Lower leg skin (tissue), 4 donors: ENCODE results near the gene SPATA17. TPM values are rescaled to one million over a fixed set of nuclear protein-coding genes. Genes with fewer than 3 reads are reported as not detected.

Source experiments
- DNase-seq, 2 donors: peaks; one replicate each; pipeline ENCODE4 v3.0.0-alpha.2; 2019; ENCODE audit warnings: low spot score in 2 of 2
- H3K4me3 ChIP-seq: fragments of 200-600 bp; sonication (generic); 2 replicates; pipeline ENCODE4 v1.5.1; 2017; ENCODE audit warnings: mild to moderate bottlenecking, low read depth; ENCODE audit not compliant: poor library complexity, severe bottlenecking
- CTCF ChIP-seq, 3 donors: fragments of 450-650 bp; IDR thresholded peaks; one replicate each; pipeline ENCODE4 v1.5.1; 2016; ENCODE audit warnings: antibody characterized with exemption in 3 of 3, mild to moderate bottlenecking in 3 of 3, moderate library complexity in 2 of 3
- POLR2A ChIP-seq, 2 donors: fragments of 450-650 bp; IDR thresholded peaks; one replicate each; pipeline ENCODE4 v1.6.1; 2016 to 2017; ENCODE audit warnings: antibody characterized with exemption in 2 of 2, mild to moderate bottlenecking in 1 of 2, moderate library complexity in 1 of 2
- WGBS, 2 donors: methylation state at CpG; one replicate each; pipeline ENCODE4 v1.1.5; 2018; 5-methylcytosine and 5-hydroxymethylcytosine counted together
- intact Hi-C: fragments of 100-400 bp; cut with DNase I; formaldehyde crosslinking; loops from one replicate; pipeline ENCODE4 v1.15.0; 2023; ENCODE audit warnings: low total_unique reads
- total RNA-seq, 4 donors: library from RNA; depleted of rRNA; stranded (reverse); fragments of >200 nt; gene quantifications; one replicate each; pipeline ENCODE4 v1.1.0, GENCODE V29; 2016

The SPATA17 gene
- total RNA-seq, 4 donors from 2014 or later = 0.06 to 1.6 TPM; not detected in 2

- 71 to 82% methylated on average over 2 of the region's 2 CpGs for WGBS, 2 donors
- H3K4me3 ChIP-seq = no peak overlapping the region
- intact Hi-C loops = no loop called here
- no peak for TF ChIP-seq POLR2A (IDR thresholded peaks at IDR 0.05)
- no peak for DNase-seq
Observed at GRCh38 chr1:217718873-217719272, 87.7 kb downstream of the SPATA17 start.

- intact Hi-C loops = no loop called here
- WGBS, 2 donors = 12 to 52% methylated on average over 1 of the region's 1 CpG
- no peak overlapping the region for H3K4me3 ChIP-seq
- TF ChIP-seq POLR2A (IDR thresholded peaks at IDR 0.05) = no peak
- TF ChIP-seq CTCF (IDR thresholded peaks at IDR 0.05) = no peak
- no peak for DNase-seq
Observed at GRCh38 chr1:217721692-217722091, 90.5 kb downstream of the SPATA17 start.

GRCh38 chr1:217734973-217735372, 103.8 kb downstream of the SPATA17 start:
- DNase-seq = no peak
- no peak for TF ChIP-seq POLR2A (IDR thresholded peaks at IDR 0.05)
- no peak for TF ChIP-seq CTCF (IDR thresholded peaks at IDR 0.05)
- intact Hi-C loops = no loop called here
- WGBS, 2 donors = 62 to 65% methylated on average over 3 of the region's 3 CpGs
- no peak overlapping the region for H3K4me3 ChIP-seq

GRCh38 chr1:217747156-217747769, 116.1 kb downstream of the SPATA17 start:
- 82 to 86% methylated on average over 2 of the region's 2 CpGs for WGBS, 2 donors
- no peak overlapping the region for H3K4me3 ChIP-seq
- DNase-seq = no peak
- intact Hi-C loops = no loop called here
- TF ChIP-seq POLR2A (IDR thresholded peaks at IDR 0.05) = no peak
- no peak for TF ChIP-seq CTCF (IDR thresholded peaks at IDR 0.05)

GRCh38 chr1:217769768-217770167, 138.6 kb downstream of the SPATA17 start:
- no peak for TF ChIP-seq POLR2A (IDR thresholded peaks at IDR 0.05)
- TF ChIP-seq CTCF (IDR thresholded peaks at IDR 0.05) = no peak
- no peak overlapping the region for H3K4me3 ChIP-seq
- intact Hi-C loops = no loop called here
- DNase-seq = no peak

- WGBS, 2 donors = 65 to 66% methylated on average over 3 of the region's 3 CpGs
- H3K4me3 ChIP-seq = no peak overlapping the region
- TF ChIP-seq CTCF (IDR thresholded peaks at IDR 0.05) (no peak), POLR2A (IDR thresholded peaks at IDR 0.05) (no peak)
- DNase-seq = no peak
- intact Hi-C loops = no loop called here
Observed at GRCh38 chr1:217770918-217771317, 139.8 kb downstream of the SPATA17 start.
